HG02588 (cell line): Measurements from ENCODE around the gene PAWR.
"Not testable (repeated sequence)": the region's sequence is repeated elsewhere in the genome, so short reads cannot be mapped to it uniquely, and the experiment has no call there.

Experiments used
- ATAC-seq: cut with Tn5 transposase; IDR thresholded peaks from one replicate; pipeline ENCODE4 v1.9.1; 2021; ENCODE audit warnings: mild to moderate bottlenecking, moderate library complexity; ENCODE audit not compliant: unreplicated experiment

The PAWR gene

DNA sequence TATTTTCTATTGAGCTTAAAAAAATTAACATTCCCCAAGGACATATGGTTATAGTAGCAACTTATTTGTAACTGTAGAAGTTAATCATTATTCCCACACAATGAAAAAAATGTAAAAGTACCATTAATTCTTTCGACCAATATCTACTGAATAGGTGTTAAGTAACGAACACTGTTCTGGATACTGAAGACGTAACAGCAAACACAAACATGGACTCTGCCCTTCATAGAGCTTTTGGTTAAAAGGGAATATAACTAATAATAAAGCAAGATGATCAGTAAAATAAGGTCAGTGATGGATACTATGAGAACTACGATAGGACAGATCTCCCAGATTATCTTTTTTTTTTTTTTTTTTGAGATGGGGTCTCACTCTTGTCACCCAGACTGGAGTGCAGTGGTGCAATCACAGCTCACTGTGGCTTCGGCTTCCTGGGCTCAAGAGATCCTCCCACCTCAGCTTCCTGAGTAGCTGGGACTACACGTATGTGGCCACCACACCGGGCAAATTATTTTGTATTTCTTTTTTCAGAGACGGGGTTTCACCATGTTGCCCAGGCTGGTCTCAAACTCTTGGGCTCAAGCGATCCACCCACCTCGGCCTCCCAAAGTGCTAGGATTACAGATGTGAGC is 93.9 kb downstream of the PAWR start:
- ATAC-seq: no peak

- ATAC-seq: no peak
Observed at GRCh38 chr12:79595273-79595672, 95.5 kb downstream of the PAWR start.

- no peak for ATAC-seq
Observed at GRCh38 chr12:79592865-79593264, 97.9 kb downstream of the PAWR start.

GRCh38 chr12:79591988-79592387 is 98.8 kb downstream of the PAWR start:
- no peak for ATAC-seq

DNA sequence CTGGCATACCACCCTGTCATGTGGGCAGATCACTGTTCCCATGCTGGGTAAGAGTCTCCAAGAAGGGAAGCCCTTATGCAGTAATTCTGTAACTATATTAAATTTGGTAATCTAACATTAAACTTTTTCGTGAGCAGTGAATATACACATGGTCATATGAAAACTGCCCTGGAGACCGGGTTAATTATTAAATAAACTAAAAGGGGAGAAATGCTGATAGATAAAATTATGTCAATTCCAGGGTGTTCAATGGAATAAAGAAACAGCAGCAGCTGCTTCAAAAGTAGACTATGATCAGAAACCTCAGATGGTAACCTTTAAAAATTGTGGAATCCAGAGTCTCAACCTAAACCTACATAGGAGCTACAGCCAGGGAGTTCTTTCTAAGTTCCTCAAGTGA is 100.0 kb downstream of the PAWR start:
- ATAC-seq: no peak

DNA sequence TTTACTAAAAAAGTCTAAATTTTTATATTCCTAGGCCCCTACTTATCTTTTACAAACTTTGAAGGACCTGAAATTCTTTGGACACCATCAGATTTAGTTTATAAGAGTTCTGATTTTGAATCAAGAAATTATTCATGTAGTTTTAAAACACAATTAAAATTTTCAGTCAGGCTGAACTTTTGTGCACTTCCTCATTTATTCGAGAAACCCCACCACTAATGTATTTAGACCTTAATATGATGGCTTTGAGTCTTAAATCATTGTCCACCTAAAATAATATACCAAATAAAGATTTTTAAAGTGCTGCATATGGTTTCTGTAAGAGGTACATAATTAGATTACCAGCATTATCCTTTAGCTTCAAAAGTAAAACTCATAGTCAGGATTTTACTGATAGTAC is 103.4 kb downstream of the PAWR start:
- no peak for ATAC-seq

- no peak for ATAC-seq
Observed at GRCh38 chr12:79585147-79585546, 105.6 kb downstream of the PAWR start.

DNA sequence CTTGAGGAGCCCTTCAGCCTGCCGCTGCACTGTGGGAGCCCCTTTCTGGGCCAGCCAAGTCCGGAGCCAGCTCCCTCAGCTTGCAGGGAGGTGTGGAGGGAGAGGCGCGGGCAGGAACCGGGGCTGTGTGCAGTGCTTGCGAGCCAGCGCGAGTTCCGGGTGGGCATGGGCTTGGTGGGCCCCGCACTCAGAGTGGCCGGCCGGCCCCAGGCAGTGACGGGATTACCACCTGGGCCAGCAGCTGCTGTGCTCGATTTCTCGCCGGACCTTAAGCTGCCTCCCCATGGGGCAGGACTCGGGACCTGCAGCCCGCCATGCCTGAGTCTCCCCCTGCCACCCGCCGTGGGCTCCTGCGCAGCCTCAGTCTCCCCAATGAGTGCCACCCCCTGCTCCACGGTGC is 116.9 kb downstream of the PAWR start:
- no peak for ATAC-seq

- no peak for ATAC-seq
Observed at GRCh38 chr12:79569679-79570078, 121.1 kb downstream of the PAWR start.

DNA sequence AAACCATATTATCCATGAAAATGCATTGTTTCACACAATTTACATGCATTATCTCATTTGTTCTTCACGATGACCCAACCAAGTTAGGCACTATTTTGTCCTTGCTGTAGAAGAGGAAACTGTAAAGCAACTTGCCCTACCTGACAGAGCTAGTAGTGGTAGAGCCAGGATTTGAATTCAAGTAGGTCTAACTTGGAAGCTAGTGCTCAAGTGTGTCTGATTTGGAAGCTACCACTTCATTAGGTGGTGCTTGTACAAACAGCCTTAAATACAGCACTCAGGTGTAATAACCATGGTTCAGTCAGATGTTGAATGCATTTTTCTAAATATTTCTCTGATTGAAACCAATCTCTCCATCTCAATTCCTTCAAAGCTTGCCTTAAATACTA is 123.6 kb downstream of the PAWR start:
- ATAC-seq: no peak

GRCh38 chr12:79566452-79567174 is 124.2 kb downstream of the PAWR start:
- no peak for ATAC-seq

DNA sequence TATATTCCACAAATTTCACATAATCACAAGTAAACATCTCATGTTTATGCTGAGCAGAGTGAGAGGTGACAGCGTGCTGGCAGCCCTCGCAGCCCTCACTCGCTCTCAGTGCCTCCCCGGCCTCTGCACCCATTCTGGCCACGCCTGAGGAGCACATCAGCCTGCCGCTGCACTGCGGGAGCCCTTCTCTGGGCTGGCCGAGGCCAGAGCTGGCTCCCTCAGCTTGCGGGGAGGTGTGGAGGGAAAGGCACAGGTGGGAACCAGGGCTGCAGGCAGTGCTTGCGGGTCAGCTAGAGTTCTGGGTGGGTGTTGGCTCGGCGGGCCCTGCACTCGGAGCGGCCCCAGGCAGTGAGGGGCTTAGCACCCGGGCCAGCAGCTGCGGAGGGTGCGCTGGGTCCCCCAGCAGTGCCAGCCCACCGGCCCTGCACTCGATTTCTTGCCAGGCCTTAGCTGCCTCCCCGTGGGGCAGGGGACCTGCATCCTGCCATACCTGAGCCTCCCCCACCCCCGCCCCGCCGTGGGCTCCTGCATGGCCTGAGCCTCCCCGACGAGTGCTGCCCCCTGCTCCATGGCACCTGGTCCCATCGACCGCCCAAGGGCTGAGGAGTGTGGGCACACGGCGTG is 125.9 kb downstream of the PAWR start:
- ATAC-seq: not testable (repeated sequence)

DNA sequence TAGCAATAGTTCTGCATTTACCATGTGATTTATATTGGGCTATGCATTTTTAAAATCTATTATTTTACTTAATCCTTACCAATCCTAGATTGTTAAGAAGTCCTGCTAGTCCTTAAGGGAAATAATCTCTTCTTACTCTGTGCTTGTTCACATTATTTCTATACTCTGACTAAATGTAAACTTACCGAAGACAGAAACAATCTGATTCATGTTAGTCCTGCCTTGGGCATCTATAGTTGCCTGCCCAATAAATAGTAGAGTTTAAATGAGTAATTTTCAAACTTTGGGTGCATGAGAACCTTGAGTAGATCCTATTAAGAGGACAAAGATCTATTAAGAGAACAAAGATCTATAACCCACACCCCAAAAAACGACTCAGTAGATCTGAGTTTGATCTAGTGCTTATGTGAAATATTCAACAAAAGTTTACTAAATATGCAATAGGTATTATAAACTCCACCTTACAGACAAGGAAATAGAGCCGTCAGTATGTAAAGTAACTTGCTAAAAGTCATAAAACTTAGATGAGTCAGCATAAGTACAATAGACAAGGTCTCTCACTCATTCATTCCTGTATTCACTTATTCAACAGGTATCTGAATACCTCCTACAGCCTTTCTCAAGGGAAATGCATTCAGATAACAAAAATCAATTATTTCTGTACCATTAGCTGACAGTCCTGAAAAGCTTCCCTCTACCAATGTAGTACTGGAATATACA is 127.6 kb downstream of the PAWR start:
- ATAC-seq: no peak

- no peak for ATAC-seq
Observed at GRCh38 chr12:79561401-79562132, 129.2 kb downstream of the PAWR start.

DNA sequence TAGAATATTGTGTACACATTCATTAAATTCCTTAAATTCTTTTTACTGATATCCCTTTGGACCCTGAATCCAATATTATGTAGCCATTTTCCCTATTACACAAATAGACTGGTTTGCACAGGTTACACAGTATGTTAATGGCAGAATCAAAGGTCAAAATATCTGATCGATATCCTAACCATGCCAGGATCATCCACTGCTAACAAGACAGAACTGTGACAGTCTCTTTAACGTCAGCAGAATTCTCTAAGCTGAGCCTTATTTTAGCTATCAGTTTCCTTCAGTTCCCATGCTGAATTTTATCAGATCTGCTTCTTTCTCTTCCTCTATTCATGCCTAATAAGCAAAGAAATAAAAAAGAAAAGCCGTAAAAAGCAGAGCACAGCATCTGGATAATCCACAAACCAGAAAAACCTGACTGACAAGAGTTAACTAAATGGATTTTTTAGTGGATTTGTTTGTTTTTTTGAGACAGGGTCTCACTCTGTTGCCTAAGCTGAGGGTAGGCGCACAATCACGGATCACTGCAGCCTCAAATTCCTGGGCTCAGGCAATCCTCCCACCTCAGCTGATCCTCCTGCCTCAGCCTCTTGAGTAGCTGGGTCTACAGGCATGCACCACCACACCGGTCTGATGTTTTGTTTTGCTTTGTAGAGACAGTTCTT is 130.4 kb downstream of the PAWR start:
- ATAC-seq: no peak

DNA sequence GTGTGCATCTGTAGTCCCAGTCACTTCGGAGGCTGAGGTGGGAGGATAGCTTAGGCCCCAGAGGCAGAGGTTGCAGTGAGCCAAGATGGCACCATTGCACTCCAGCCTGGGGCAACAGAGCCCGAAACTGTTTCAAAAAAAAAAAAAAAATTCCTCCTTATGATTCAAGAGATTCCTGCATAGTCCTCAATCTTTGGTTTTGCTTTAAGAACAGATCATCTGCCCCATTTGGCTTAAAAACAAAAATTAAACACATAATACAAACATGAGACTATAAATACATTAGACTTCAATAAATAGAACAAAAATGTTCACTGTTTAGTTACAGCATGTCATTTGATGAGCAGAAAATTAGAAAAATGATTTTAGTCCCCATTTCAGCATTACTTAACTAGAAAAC is 131.2 kb downstream of the PAWR start:
- ATAC-seq: no peak

DNA sequence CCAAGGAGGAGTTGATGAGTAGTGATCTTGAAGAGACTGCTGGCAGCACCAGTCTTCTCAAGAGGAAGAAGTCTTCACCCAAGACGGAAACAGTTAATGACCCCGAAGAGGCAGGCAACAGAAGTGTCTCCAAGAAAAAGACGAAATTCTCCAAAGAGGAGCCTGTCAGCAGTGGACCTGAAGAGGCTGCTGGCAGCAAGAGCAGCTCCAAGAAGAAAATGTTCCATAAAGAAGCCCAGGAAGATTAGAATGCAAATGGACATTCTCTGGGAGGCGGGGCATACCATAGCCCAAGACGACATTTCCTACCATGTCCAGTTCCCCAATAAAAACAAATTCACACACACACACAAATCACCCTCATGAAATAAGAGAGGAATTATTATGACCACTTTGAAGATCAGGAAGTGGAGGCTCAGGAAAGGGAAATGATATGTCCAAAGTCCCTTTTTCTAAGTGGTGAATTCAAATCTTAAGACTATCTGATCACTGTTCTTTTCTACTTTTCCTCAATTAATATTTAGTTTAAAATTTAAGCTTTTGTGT is 131.8 kb downstream of the PAWR start:
- ATAC-seq: no peak

GRCh38 chr12:79557690-79558315 is 133.0 kb downstream of the PAWR start:
- ATAC-seq: no peak

GRCh38 chr12:79555028-79555925 is 135.5 kb downstream of the PAWR start:
- ATAC-seq: no peak
